ENCODE measurements around the gene CMC1. TPM values are rescaled to one million over a fixed set of nuclear protein-coding genes. Genes with fewer than 3 reads are reported as not detected.

Gene CMC1
- total and polyA plus RNA-seq, 9 of the 15 experiments (the other 6 are each of a cell fraction or from before 2014, with no cell fraction given) = 15.9 to 74.6 (median 48.9) TPM

DNA sequence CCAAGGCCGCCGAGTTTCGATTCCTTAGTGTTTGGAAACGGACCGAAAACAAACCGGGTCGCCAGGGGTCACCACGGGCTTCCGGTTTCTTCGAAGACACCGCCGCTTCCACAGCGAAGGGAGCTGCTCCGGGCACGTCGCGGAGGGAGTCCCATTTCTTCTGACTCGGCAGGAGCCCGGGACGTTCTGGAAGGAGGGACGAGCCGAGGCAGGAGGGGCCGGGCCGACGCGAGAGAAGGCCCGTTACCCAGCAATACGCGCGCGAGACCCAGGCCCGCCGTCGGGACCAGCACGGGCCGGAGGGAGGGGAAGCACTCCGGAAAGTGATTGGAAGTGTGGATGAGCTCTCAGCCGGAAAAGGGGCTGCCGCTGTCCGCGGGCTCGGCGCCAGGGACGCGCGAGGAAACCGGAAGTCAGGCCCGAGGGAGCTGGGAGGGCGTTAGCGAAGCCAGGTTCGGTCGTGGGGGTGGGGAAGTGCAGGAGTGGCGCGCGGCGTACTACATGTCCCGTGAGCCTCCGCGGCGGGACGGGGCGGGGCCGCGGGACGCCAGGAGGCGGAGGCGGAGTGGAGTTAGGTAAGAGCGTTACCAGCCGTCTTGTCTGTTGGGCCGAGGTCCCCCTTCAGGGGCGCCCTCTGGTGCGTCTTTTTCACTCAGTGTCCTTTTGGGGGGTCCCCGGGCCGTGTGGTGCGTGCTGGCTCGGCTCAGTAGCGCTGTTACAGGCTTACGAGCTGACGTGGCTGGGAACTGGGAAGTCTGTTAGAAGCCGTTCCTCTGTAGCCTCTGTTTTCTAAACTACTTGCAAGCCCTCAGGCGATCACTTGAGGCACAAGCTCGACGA, 107.4 kb downstream of the CMC1 start, which contains the start of the genes AZI2 and ZCWPW2 (continued):
- TF ChIP-seq XRCC4 (IDR thresholded peaks at IDR 0.05; ENCODE audit: extremely low read depth, insufficient read depth, insufficient read length) = no peak
- TF ChIP-seq NR2C2 (CRISPR knock-in tag; IDR thresholded peaks at IDR 0.05) = peak; percentile 46; the same call in 1 of the 2 replicates
- TF ChIP-seq NR2C2 (tag; IDR thresholded peaks at IDR 0.05) = peak; percentile 98
- TF ChIP-seq HNRNPLL (IDR thresholded peaks at IDR 0.05; ENCODE audit: low read depth, low read length, poor library complexity, severe bottlenecking) = peak; percentile 69
- peak; percentile 88 for TF ChIP-seq SPI1 (IDR thresholded peaks at IDR 0.05; ENCODE audit: borderline replicate concordance, low read depth, low read length)
- no peak for TF ChIP-seq TCF3 (CRISPR knock-in tag; IDR thresholded peaks at IDR 0.05)
- TF ChIP-seq SAFB (IDR thresholded peaks at IDR 0.05; ENCODE audit: borderline replicate concordance, low read depth, low read length) = peak; percentile 90
- no peak for TF ChIP-seq SP2 (IDR thresholded peaks at IDR 0.05; ENCODE audit: extremely low read depth, low read depth, low read length, poor library complexity, severe bottlenecking)
- TF ChIP-seq DNMT1 (IDR thresholded peaks at IDR 0.05) = no peak
- no peak for TF ChIP-seq TAL1 (IDR thresholded peaks at IDR 0.05)
- TF ChIP-seq ZFX (CRISPR knock-in tag; IDR thresholded peaks at IDR 0.05) = peak; percentile 99
- no peak for TF ChIP-seq ZNF445 (CRISPR knock-in tag; IDR thresholded peaks at IDR 0.05; ENCODE audit: low read depth)
- no peak for TF ChIP-seq NFXL1 (CRISPR knock-in tag; IDR thresholded peaks at IDR 0.05)
- peak in 1 of 2 experiments; percentile 89; a peak in 2 of 4 replicates for TF ChIP-seq ZNF639 (CRISPR knock-in tag; conservative IDR thresholded peaks at IDR 0.05 in 1 of 2, IDR thresholded peaks at IDR 0.05 in 1 of 2)
- no peak for TF ChIP-seq MLX (CRISPR knock-in tag; conservative IDR thresholded peaks at IDR 0.05)
